Neural crest cell (in vitro differentiated cells): Measurements from ENCODE around the gene CNPPD1. TPM values are rescaled to one million over a fixed set of nuclear protein-coding genes. Genes with fewer than 3 reads are reported as not detected.

Source experiments
- DNase-seq: peaks from one replicate; pipeline ENCODE4 v3.0.0; 2021; ENCODE audit warnings: low read depth, mixed read lengths, low spot score
- H3K27ac Mint-ChIP-seq: one replicate; pipeline ENCODE4 v1.8.0; 2021; ENCODE audit warnings: mild to moderate bottlenecking, mixed read lengths; ENCODE audit not compliant: unreplicated experiment
- H3K27me3 Mint-ChIP-seq: 2 replicates; pipeline ENCODE4 v1.8.0; 2021; ENCODE audit warnings: low read depth, mild to moderate bottlenecking, mixed read lengths
- H3K36me3 Mint-ChIP-seq: 2 replicates; pipeline ENCODE4 v1.8.0; 2021; ENCODE audit warnings: low read depth, mild to moderate bottlenecking, mixed read lengths
- H3K4me1 Mint-ChIP-seq: 2 replicates; pipeline ENCODE4 v1.8.0; 2021; ENCODE audit warnings: mixed read lengths
- H3K4me3 Mint-ChIP-seq: one replicate; pipeline ENCODE4 v1.8.0; 2021; ENCODE audit warnings: mild to moderate bottlenecking, mixed read lengths
- H3K9me3 Mint-ChIP-seq: 2 replicates; pipeline ENCODE4 v1.8.0; 2021; ENCODE audit warnings: mixed read lengths
- CTCF ChIP-seq: fragments of 200-600 bp; sonication (generic); conservative IDR thresholded peaks from 2 replicates; pipeline ENCODE4 v1.5.0; 2021; ENCODE audit warnings: antibody characterized with exemption, mild to moderate bottlenecking
- total RNA-seq: library from RNA; stranded (reverse); gene quantifications from 2 replicates; pipeline ENCODE4 v1.2.1, GENCODE V29; 2021

CNPPD1 gene
- total RNA-seq, 1 donor from 2014 or later = 42.1 TPM

GRCh38 chr2:219133976-219134375 is 42.7 kb downstream of the CNPPD1 start:
- H3K4me3 Mint-ChIP-seq = no peak overlapping the region
- no peak for DNase-seq
- H3K36me3 Mint-ChIP-seq = no peaks in the 10 kb centered on the region
- no peaks in the 10 kb centered on the region for H3K4me1 Mint-ChIP-seq
- H3K27ac Mint-ChIP-seq = no peak overlapping the region
- no peaks in the 10 kb centered on the region for H3K9me3 Mint-ChIP-seq
- no peaks in the 10 kb centered on the region for H3K27me3 Mint-ChIP-seq
- TF ChIP-seq CTCF = no peak

GRCh38 chr2:219131744-219132143 is 45.0 kb downstream of the CNPPD1 start:
- Mint-ChIP-seq H3K9me3 (no peaks in the 10 kb centered on the region), H3K36me3 (no peaks in the 10 kb centered on the region), H3K4me3 (no peak overlapping the region), H3K4me1 (no peaks in the 10 kb centered on the region), H3K27me3 (no peaks in the 10 kb centered on the region), H3K27ac (no peak overlapping the region)
- no peak for TF ChIP-seq CTCF
- no peak for DNase-seq

GRCh38 chr2:219131327-219131726 is 45.4 kb downstream of the CNPPD1 start:
- Mint-ChIP-seq H3K4me1 (no peaks in the 10 kb centered on the region), H3K27ac (no peak overlapping the region), H3K36me3 (no peaks in the 10 kb centered on the region), H3K27me3 (no peaks in the 10 kb centered on the region), H3K9me3 (no peaks in the 10 kb centered on the region), H3K4me3 (no peak overlapping the region)
- no peak for TF ChIP-seq CTCF
- DNase-seq = no peak

GRCh38 chr2:219129589-219129988 is 47.1 kb downstream of the CNPPD1 start:
- H3K27me3 Mint-ChIP-seq = no peaks in the 10 kb centered on the region
- no peaks in the 10 kb centered on the region for H3K4me1 Mint-ChIP-seq

GRCh38 chr2:219128396-219128795 is 48.3 kb downstream of the CNPPD1 start:
- Mint-ChIP-seq H3K9me3 (no peaks in the 10 kb centered on the region), H3K27ac (no peak overlapping the region), H3K36me3 (no peaks in the 10 kb centered on the region), H3K27me3 (no peaks in the 10 kb centered on the region), H3K4me1 (no peaks in the 10 kb centered on the region), H3K4me3 (no peak overlapping the region)
- no peak for TF ChIP-seq CTCF
- no peak for DNase-seq

More at GRCh38 chr2:219129589-219129988, 47.1 kb downstream of the CNPPD1 start:
- no peaks in the 10 kb centered on the region for H3K9me3 Mint-ChIP-seq
- no peak for TF ChIP-seq CTCF
- no peak overlapping the region for H3K4me3 Mint-ChIP-seq
- DNase-seq = no peak
- H3K36me3 Mint-ChIP-seq = no peaks in the 10 kb centered on the region
- H3K27ac Mint-ChIP-seq = no peak overlapping the region

GRCh38 chr2:219127037-219127635 is 49.6 kb downstream of the CNPPD1 start:
- Mint-ChIP-seq H3K4me3 (no peak overlapping the region), H3K27me3 (no peaks in the 10 kb centered on the region), H3K27ac (no peak overlapping the region), H3K9me3 (no peaks in the 10 kb centered on the region), H3K36me3 (no peaks in the 10 kb centered on the region), H3K4me1 (peaks cover 9% of the 10 kb centered on the region)
- TF ChIP-seq CTCF = no peak
- no peak for DNase-seq
